SJCRH30 (cell line): ENCODE results near the gene FSTL4. TPM values are rescaled to one million over a fixed set of nuclear protein-coding genes. Genes with fewer than 3 reads are reported as not detected.
"Not testable (repeated sequence)": the region's sequence is repeated elsewhere in the genome, so short reads cannot be mapped to it uniquely, and the experiment has no call there.

ENCODE experiments used
- DNase-seq, 2 experiments: peaks; one replicate each; pipeline ENCODE4 v3.0.0-alpha.2; 2015 to 2020
- H3K27ac ChIP-seq: fragments of 250-450 bp; sonication (Bioruptor Pico); 2 replicates; pipeline ENCODE4 v1.5.1; 2020; ENCODE audit warnings: mild to moderate bottlenecking, moderate library complexity
- H3K27me3 ChIP-seq: fragments of 250-450 bp; sonication (Bioruptor Pico); 2 replicates; pipeline ENCODE4 v1.5.1; 2020; ENCODE audit warnings: mild to moderate bottlenecking, moderate library complexity
- H3K36me3 ChIP-seq: fragments of 250-450 bp; sonication (Bioruptor Pico); 2 replicates; pipeline ENCODE4 v1.5.1; 2020; ENCODE audit warnings: mild to moderate bottlenecking, moderate library complexity
- H3K4me1 ChIP-seq: fragments of 250-450 bp; sonication (Bioruptor Pico); 2 replicates; pipeline ENCODE4 v1.5.1; 2020; ENCODE audit warnings: mild to moderate bottlenecking, moderate library complexity
- H3K4me3 ChIP-seq: fragments of 250-450 bp; sonication (Bioruptor Pico); 2 replicates; pipeline ENCODE4 v1.5.1; 2020; ENCODE audit warnings: mild to moderate bottlenecking, moderate library complexity
- H3K9me3 ChIP-seq: fragments of 250-450 bp; sonication (Bioruptor Pico); replicated peaks from 2 replicates; pipeline ENCODE4 v1.5.1; 2020; ENCODE audit warnings: mild to moderate bottlenecking, moderate library complexity
- total RNA-seq: library from RNA; depleted of rRNA; stranded (reverse); fragments of >200 nt; shearing (Covaris generic); gene quantifications from 2 replicates; pipeline ENCODE4 v1.2.3, GENCODE V29; 2014

The FSTL4 gene
- total RNA-seq, 1 experiment from 2014 or later = 7.1 TPM

DNA sequence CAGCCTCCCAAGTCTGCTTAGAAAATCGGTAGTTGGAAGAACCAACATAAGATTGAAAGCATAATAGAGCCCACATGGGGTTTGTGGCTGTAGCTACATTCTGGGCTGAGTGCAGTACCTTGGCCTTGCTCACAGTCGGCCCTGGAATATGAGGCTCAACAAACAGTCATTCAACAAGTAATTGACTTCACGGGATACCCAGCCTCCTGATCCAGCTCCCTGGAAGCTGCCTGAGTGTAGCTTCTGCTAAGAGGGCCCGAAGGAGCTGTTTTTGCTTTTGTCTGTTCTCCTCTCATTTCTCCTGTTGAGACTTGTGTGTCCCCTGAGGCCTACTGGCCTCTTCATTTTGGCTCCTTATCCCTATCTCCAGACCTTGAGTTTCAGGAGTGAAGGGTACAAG, 389.8 kb downstream of the FSTL4 start:
- Histone ChIP-seq H3K4me1 (no peaks in the 10 kb centered on the region), H3K36me3 (no peaks in the 10 kb centered on the region), H3K27me3 (no peaks in the 10 kb centered on the region), H3K4me3 (no peak overlapping the region), H3K9me3 (no peaks in the 10 kb centered on the region), H3K27ac (no peak overlapping the region)
- no peak for DNase-seq

DNA sequence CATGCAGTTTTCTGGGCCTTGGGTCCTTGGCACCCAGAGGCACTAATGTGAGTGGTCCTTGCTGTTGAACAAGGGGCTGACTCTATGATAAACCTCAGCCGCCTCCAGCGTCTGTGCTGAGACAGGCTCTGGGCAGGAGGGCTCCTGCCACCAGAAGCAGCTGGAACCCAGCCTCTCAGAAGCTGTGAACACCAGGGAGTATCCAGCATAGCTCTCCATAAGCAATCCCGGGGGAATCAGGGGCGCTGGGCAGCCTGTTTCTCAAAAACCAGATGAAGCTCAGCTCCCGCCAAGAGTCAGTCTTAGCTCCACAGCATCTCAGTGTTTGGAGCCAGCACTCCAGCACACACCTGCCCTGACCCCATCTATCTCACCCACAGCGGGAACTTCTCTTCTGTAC, 390.3 kb downstream of the FSTL4 start:
- H3K9me3 ChIP-seq = no peaks in the 10 kb centered on the region
- H3K27me3 ChIP-seq = no peaks in the 10 kb centered on the region
- H3K4me3 ChIP-seq = no peak overlapping the region
- no peak overlapping the region for H3K27ac ChIP-seq
- no peak for DNase-seq
- H3K4me1 ChIP-seq = no peaks in the 10 kb centered on the region
- H3K36me3 ChIP-seq = no peaks in the 10 kb centered on the region

DNA sequence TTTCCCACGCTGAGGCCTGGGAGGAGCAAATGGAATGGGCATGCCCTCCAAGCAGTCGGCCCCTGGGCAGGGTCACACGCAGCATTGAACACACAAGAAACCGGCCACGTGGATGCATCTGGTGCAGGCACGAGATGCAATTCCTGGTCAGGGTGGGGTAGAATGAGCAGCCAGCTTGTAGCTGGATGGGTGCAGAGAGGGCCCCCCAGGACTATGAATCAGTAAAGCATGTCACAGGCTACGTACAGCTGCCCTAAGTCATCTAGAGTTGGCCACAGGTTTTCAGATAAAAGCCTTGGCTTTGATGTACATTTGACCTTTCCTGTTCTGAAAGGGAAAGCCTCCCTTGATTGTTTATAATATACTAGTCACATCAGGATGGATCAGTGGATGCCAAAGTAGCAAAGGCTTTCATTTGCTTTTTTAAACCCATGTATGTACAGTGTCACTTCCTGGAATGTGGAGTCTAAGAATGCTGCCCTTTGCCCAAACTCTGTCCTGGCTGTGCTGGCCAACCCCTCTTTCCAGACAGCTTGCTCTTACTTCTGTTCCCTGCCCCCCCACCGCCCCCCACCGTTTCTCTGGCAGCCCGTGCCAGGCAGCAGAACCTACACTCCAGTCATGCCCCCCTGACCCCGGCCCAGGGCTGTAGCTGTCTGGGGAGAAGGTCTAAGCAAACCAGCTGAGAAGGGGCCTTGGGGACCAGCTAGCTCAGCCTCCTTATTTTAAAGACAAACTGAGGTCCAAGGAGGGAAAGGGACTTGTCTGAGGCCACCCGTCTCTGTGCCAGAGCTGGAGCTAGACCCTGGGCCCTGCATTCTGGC, 391.3 kb downstream of the FSTL4 start:
- Histone ChIP-seq H3K4me1 (no peaks in the 10 kb centered on the region), H3K4me3 (no peak overlapping the region), H3K9me3 (no peaks in the 10 kb centered on the region), H3K27me3 (no peaks in the 10 kb centered on the region), H3K36me3 (no peaks in the 10 kb centered on the region), H3K27ac (no peak overlapping the region)
- no peak for DNase-seq

GRCh38 chr5:133219296-133219695, 393.0 kb downstream of the FSTL4 start:
- H3K27ac ChIP-seq = no peak overlapping the region
- H3K9me3 ChIP-seq = no peaks in the 10 kb centered on the region
- H3K27me3 ChIP-seq = no peaks in the 10 kb centered on the region
- H3K36me3 ChIP-seq = no peaks in the 10 kb centered on the region
- no peak for DNase-seq
- no peak overlapping the region for H3K4me3 ChIP-seq
- no peaks in the 10 kb centered on the region for H3K4me1 ChIP-seq

DNA sequence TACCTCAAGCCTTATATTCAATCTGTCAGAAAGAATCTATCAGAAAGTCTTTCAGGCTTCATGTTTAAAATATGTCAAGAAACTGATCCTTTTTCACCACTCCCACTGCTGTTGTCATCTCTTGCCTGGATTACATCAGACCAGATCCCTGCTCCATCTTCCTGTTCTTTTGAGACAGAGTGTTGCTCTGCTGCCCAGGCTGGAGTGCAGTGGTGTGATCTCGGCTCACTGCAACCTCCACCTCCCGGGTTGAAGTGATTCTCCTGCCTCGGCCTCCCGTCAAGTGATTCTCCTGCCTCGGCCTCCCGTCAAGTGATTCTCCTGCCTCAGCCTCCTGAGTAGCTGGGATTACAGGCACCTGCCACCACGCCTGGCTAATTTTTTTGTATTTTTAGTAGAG, 396.2 kb downstream of the FSTL4 start:
- not testable (repeated sequence) for H3K27me3 ChIP-seq, H3K4me3 ChIP-seq, H3K27ac ChIP-seq, H3K9me3 ChIP-seq, H3K4me1 ChIP-seq, H3K36me3 ChIP-seq, DNase-seq

- Histone ChIP-seq H3K4me3 (no peak overlapping the region), H3K4me1 (no peaks in the 10 kb centered on the region), H3K27ac (no peak overlapping the region), H3K27me3 (no peaks in the 10 kb centered on the region), H3K9me3 (no peaks in the 10 kb centered on the region), H3K36me3 (no peaks in the 10 kb centered on the region)
- no peak for DNase-seq
These were observed 398.1 kb downstream of the FSTL4 start for GRCh38 chr5:133214153-133214820.

DNA sequence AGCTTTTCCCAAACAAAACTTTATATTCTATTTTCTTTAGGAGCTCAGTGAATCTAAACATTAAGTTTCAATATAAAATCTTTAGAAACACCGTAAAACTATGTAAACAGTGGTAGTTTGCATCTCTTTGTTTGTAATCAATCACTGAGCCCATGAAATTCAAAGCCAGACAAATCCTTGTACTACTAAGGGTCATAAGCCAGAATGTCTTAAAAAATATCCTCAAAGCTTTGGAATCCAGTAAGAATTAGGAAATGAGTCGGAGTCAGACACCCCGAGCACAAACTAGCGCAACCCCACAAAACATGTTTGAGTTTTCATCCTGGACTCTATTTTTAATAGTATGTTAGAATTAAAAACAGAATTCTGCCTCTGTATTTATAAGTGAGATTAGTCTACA, 406.7 kb downstream of the FSTL4 start:
- Histone ChIP-seq H3K27ac (no peak overlapping the region), H3K27me3 (no peaks in the 10 kb centered on the region)

GRCh38 chr5:133205204-133205603, 407.1 kb downstream of the FSTL4 start:
- H3K27ac ChIP-seq = no peak overlapping the region
- H3K4me3 ChIP-seq = no peak overlapping the region
- DNase-seq = no peak
- no peaks in the 10 kb centered on the region for H3K9me3 ChIP-seq
- no peaks in the 10 kb centered on the region for H3K27me3 ChIP-seq
- H3K36me3 ChIP-seq = no peaks in the 10 kb centered on the region
- peaks cover 10% of the 10 kb centered on the region; the same call in 1 of the 2 replicates for H3K4me1 ChIP-seq

More for the DNA sequence above, 406.7 kb downstream of the FSTL4 start:
- H3K36me3 ChIP-seq = no peaks in the 10 kb centered on the region
- DNase-seq = no peak
- H3K9me3 ChIP-seq = no peaks in the 10 kb centered on the region
- H3K4me1 ChIP-seq = peaks cover 10% of the 10 kb centered on the region; the same call in 1 of the 2 replicates
- H3K4me3 ChIP-seq = no peak overlapping the region

GRCh38 chr5:133203317-133204305, 408.7 kb downstream of the FSTL4 start:
- no peak for DNase-seq
- Histone ChIP-seq H3K27ac (no peak overlapping the region), H3K27me3 (no peaks in the 10 kb centered on the region), H3K36me3 (no peaks in the 10 kb centered on the region), H3K4me1 (peaks cover 10% of the 10 kb centered on the region; the same call in 1 of the 2 replicates), H3K9me3 (no peaks in the 10 kb centered on the region), H3K4me3 (no peak overlapping the region)

DNA sequence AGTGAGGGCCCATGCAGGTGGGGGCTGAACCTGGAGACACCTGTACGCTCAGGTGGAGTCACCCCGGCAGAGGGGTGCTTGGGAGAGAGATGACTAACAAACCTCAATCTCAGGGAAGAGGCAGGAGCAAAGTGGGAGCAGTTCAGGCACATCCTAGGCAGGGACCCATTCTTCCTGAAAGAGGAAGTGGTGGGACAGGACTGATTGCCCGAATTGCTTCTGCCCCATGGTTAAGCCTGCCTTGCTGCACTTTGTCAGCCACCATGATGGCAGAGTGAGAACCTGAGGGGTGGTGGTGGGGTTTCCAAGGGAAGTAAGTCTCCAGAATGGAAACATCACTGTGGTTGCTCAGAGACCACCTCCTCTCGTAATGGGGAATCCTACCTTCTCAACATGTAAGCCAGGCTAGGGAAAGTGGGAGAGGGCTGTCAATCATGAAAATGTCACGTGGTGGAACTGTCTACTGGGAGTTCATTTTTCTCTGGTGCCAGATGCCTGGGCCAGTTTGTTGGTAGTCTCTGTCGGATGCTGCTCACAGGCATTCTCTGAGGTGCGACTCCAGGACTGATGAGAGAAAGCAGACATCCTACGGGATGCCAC, 410.2 kb downstream of the FSTL4 start:
- H3K4me1 ChIP-seq = peaks cover 10% of the 10 kb centered on the region; the same call in 1 of the 2 replicates
- no peak for DNase-seq
- H3K4me3 ChIP-seq = no peak overlapping the region
- H3K27ac ChIP-seq = no peak overlapping the region
- no peaks in the 10 kb centered on the region for H3K36me3 ChIP-seq
- no peaks in the 10 kb centered on the region for H3K27me3 ChIP-seq
- H3K9me3 ChIP-seq = no peaks in the 10 kb centered on the region

- Histone ChIP-seq H3K27me3 (no peaks in the 10 kb centered on the region), H3K4me3 (no peak overlapping the region), H3K27ac (no peak overlapping the region), H3K9me3 (no peaks in the 10 kb centered on the region), H3K36me3 (no peaks in the 10 kb centered on the region), H3K4me1 (peaks cover 10% of the 10 kb centered on the region; the same call in 1 of the 2 replicates)
- no peak for DNase-seq
These were observed 411.0 kb downstream of the FSTL4 start for GRCh38 chr5:133201310-133201709.

GRCh38 chr5:133200256-133200655, 412.1 kb downstream of the FSTL4 start:
- H3K27ac ChIP-seq = no peak overlapping the region
- no peaks in the 10 kb centered on the region for H3K9me3 ChIP-seq
- no peak overlapping the region for H3K4me3 ChIP-seq
- peaks cover 4% of the 10 kb centered on the region; the same call in 1 of the 2 replicates for H3K4me1 ChIP-seq
- H3K27me3 ChIP-seq = no peaks in the 10 kb centered on the region
- H3K36me3 ChIP-seq = no peaks in the 10 kb centered on the region
- DNase-seq = no peak

- H3K27ac ChIP-seq = no peak overlapping the region
- H3K27me3 ChIP-seq = no peaks in the 10 kb centered on the region
- H3K4me3 ChIP-seq = no peak overlapping the region
- no peaks in the 10 kb centered on the region for H3K9me3 ChIP-seq
- no peaks in the 10 kb centered on the region for H3K4me1 ChIP-seq
- no peaks in the 10 kb centered on the region for H3K36me3 ChIP-seq
- DNase-seq = peak; percentile 17 to 21
These were observed 412.7 kb downstream of the FSTL4 start for GRCh38 chr5:133199417-133200178.

- no peak overlapping the region for H3K27ac ChIP-seq
- H3K9me3 ChIP-seq = no peaks in the 10 kb centered on the region
- no peaks in the 10 kb centered on the region for H3K36me3 ChIP-seq
- no peaks in the 10 kb centered on the region for H3K27me3 ChIP-seq
- H3K4me3 ChIP-seq = no peak overlapping the region
- no peak for DNase-seq
- H3K4me1 ChIP-seq = no peaks in the 10 kb centered on the region
These were observed 413.8 kb downstream of the FSTL4 start for GRCh38 chr5:133198511-133198910.
